ENCODE data around the gene HSPBP1. TPM values are rescaled to one million over a fixed set of nuclear protein-coding genes. Genes with fewer than 3 reads are reported as not detected.

The HSPBP1 gene
- total RNA-seq, 1 donor from 2014 or later, result 22.7 TPM

GRCh38 chr19:55314396-55314795, 34.5 kb upstream of the HSPBP1 start:
- no peak overlapping the region for H3K27ac Mint-ChIP-seq (ENCODE audit: unreplicated experiment)
- no peaks in the 10 kb centered on the region for H3K27me3 Mint-ChIP-seq (ENCODE audit: low read depth)
- H3K9me3 Mint-ChIP-seq (ENCODE audit: low read depth), result peaks cover 3% of the 10 kb centered on the region
- no peak for DNase-seq (ENCODE audit: low spot score)
- H3K4me3 Mint-ChIP-seq (ENCODE audit: unreplicated experiment), result no peak overlapping the region
- H3K36me3 Mint-ChIP-seq (ENCODE audit: low read depth), result peaks cover 3% of the 10 kb centered on the region
- no peaks in the 10 kb centered on the region for H3K4me1 Mint-ChIP-seq (ENCODE audit: low read depth)
- no peak for TF ChIP-seq CTCF (IDR thresholded peaks at IDR 0.05)

GRCh38 chr19:55312621-55313512, 33.0 kb upstream of the HSPBP1 start:
- H3K36me3 Mint-ChIP-seq (ENCODE audit: low read depth), result peaks cover 9% of the 10 kb centered on the region
- no peak for DNase-seq (ENCODE audit: low spot score)
- no peak overlapping the region for H3K27ac Mint-ChIP-seq (ENCODE audit: unreplicated experiment)

GRCh38 chr19:55311797-55312196, 31.9 kb upstream of the HSPBP1 start:
- no peaks in the 10 kb centered on the region for H3K4me1 Mint-ChIP-seq (ENCODE audit: low read depth)
- H3K27me3 Mint-ChIP-seq (ENCODE audit: low read depth), result no peaks in the 10 kb centered on the region
- no peak for TF ChIP-seq CTCF (IDR thresholded peaks at IDR 0.05)
- H3K27ac Mint-ChIP-seq (ENCODE audit: unreplicated experiment), result no peak overlapping the region
- H3K9me3 Mint-ChIP-seq (ENCODE audit: low read depth), result peaks cover 3% of the 10 kb centered on the region
- H3K36me3 Mint-ChIP-seq (ENCODE audit: low read depth), result peaks cover 12% of the 10 kb centered on the region
- no peak overlapping the region for H3K4me3 Mint-ChIP-seq (ENCODE audit: unreplicated experiment)
- no peak for DNase-seq (ENCODE audit: low spot score)

More at GRCh38 chr19:55312621-55313512, 33.0 kb upstream of the HSPBP1 start:
- Mint-ChIP-seq H3K27me3 (ENCODE audit: low read depth) (no peaks in the 10 kb centered on the region), H3K9me3 (ENCODE audit: low read depth) (peaks cover 3% of the 10 kb centered on the region), H3K4me1 (ENCODE audit: low read depth) (no peaks in the 10 kb centered on the region), H3K4me3 (ENCODE audit: unreplicated experiment) (no peak overlapping the region)
- TF ChIP-seq CTCF (IDR thresholded peaks at IDR 0.05), result no peak

- Mint-ChIP-seq H3K4me3 (ENCODE audit: unreplicated experiment) (no peak overlapping the region), H3K4me1 (ENCODE audit: low read depth) (no peaks in the 10 kb centered on the region), H3K9me3 (ENCODE audit: low read depth) (peaks cover 3% of the 10 kb centered on the region), H3K27me3 (ENCODE audit: low read depth) (no peaks in the 10 kb centered on the region), H3K36me3 (ENCODE audit: low read depth) (peaks cover 15% of the 10 kb centered on the region), H3K27ac (ENCODE audit: unreplicated experiment) (no peak overlapping the region)
- TF ChIP-seq CTCF (IDR thresholded peaks at IDR 0.05), result no peak
- DNase-seq (ENCODE audit: low spot score), result no peak
Observed at GRCh38 chr19:55311397-55311796, 31.5 kb upstream of the HSPBP1 start.

GRCh38 chr19:55310498-55310897, 30.6 kb upstream of the HSPBP1 start:
- Mint-ChIP-seq H3K27me3 (ENCODE audit: low read depth) (no peaks in the 10 kb centered on the region), H3K36me3 (ENCODE audit: low read depth) (peaks cover 18% of the 10 kb centered on the region), H3K9me3 (ENCODE audit: low read depth) (no peaks in the 10 kb centered on the region), H3K27ac (ENCODE audit: unreplicated experiment) (no peak overlapping the region), H3K4me3 (ENCODE audit: unreplicated experiment) (no peak overlapping the region), H3K4me1 (ENCODE audit: low read depth) (no peaks in the 10 kb centered on the region)
- TF ChIP-seq CTCF (IDR thresholded peaks at IDR 0.05), result no peak
- no peak for DNase-seq (ENCODE audit: low spot score)
